DND-41 (cell line): ENCODE results near the gene LRRN4.

Source experiments
- ATAC-seq: fragments of 200-7000 bp; cut with Tn5 transposase; 3 replicates; pipeline ENCODE4 v1.9.1; 2021; ENCODE audit warnings: low read depth; ENCODE audit not compliant: insufficient read depth
- DNase-seq: peaks from one replicate; pipeline ENCODE4 v3.0.0-alpha.2; 2020
- H2AFZ ChIP-seq: 2 replicates; pipeline ENCODE4 v1.6.0; 2012; ENCODE audit warnings: low read depth, low read length
- H3K27ac ChIP-seq: 2 replicates; pipeline ENCODE4 v1.5.1; 2012; ENCODE audit warnings: low read length, inconsistent platforms
- H3K27me3 ChIP-seq: fragments of 200-600 bp; sonication (generic); 2 replicates; pipeline ENCODE4 v1.6.0; 2012; ENCODE audit warnings: low read length, mild to moderate bottlenecking, inconsistent platforms; ENCODE audit not compliant: insufficient read depth, poor library complexity
- H3K36me3 ChIP-seq: 2 replicates; pipeline ENCODE4 v1.5.1; 2012; ENCODE audit warnings: low read length, inconsistent platforms; ENCODE audit not compliant: insufficient read depth
- H3K4me1 ChIP-seq: 2 replicates; pipeline ENCODE4 v1.5.1; 2012; ENCODE audit warnings: mild to moderate bottlenecking, low read length; ENCODE audit not compliant: insufficient read depth
- H3K4me2 ChIP-seq: 2 replicates; pipeline ENCODE4 v1.6.0; 2012; ENCODE audit warnings: mild to moderate bottlenecking, moderate library complexity, low read length, inconsistent platforms; ENCODE audit not compliant: insufficient read depth
- H3K4me3 ChIP-seq, 2 experiments: fragments of 200-600 bp in 1 of 2; shearing (Covaris generic) in 1 of 2; 2 replicates each; pipeline ENCODE4 v1.5.1; 2012 to 2016; ENCODE audit warnings: inconsistent platforms in 2 of 2, low read length in 2 of 2, mild to moderate bottlenecking in 2 of 2, low read depth in 1 of 2, moderate library complexity in 1 of 2
- H3K79me2 ChIP-seq: 2 replicates; pipeline ENCODE4 v1.6.0; 2012; ENCODE audit warnings: low read length, inconsistent platforms; ENCODE audit not compliant: insufficient read depth
- H3K9ac ChIP-seq: 2 replicates; pipeline ENCODE4 v1.6.0; 2012; ENCODE audit warnings: low read depth, mild to moderate bottlenecking, inconsistent platforms, low read length, moderate library complexity
- H3K9me3 ChIP-seq: 2 replicates; pipeline ENCODE4 v1.5.1; 2012; ENCODE audit warnings: low read length, moderate library complexity, mild to moderate bottlenecking, inconsistent platforms; ENCODE audit not compliant: insufficient read depth, severe bottlenecking
- H4K20me1 ChIP-seq: 2 replicates; pipeline ENCODE4 v1.6.0; 2012; ENCODE audit warnings: low read length; ENCODE audit not compliant: insufficient read depth
- EZH2 ChIP-seq: IDR thresholded peaks from 3 replicates; pipeline ENCODE4 v1.6.1; 2012; ENCODE audit warnings: borderline replicate concordance, low read depth, mild to moderate bottlenecking, moderate library complexity, low read length, inconsistent platforms; ENCODE audit not compliant: severe bottlenecking
- TF ChIP-seq, protein P1 (sequence below): IDR thresholded peaks from 2 replicates; pipeline ENCODE4 v1.5.1; 2012; ENCODE audit warnings: borderline replicate concordance, low read length, moderate library complexity, mild to moderate bottlenecking; ENCODE audit not compliant: poor library complexity, severe bottlenecking; ENCODE audit errors: extremely low read depth

The LRRN4 gene

DNA sequence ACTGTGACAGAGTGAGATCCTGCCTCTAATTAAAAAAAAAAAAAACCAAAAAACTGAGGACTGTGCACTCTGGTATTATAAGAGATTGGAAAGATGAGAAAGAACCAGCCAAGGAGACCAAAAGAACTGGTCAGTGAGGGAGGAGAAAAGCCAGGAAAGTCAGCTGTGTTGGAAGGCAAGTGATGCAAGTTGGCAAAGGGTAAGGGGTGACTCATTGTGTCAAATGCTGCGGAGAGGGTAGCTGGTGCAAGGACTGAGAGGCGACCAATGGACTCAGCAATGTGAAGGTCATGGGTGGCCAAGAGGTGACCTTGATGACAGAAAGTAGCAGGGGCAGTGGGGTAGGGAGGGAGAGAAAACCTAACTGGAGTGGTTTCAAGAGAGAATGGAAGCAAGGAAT lies 27.4 kb upstream of the LRRN4 start:
- no peak overlapping the region for H2AFZ ChIP-seq
- no peaks in the 10 kb centered on the region for H3K9me3 ChIP-seq
- peaks cover 2% of the 10 kb centered on the region; the same call in 1 of the 2 replicates for H4K20me1 ChIP-seq
- H3K9ac ChIP-seq, result no peak overlapping the region
- no peak overlapping the region for H3K4me3 ChIP-seq
- DNase-seq (no peak), ATAC-seq (no peak)
- no peak overlapping the region for H3K27ac ChIP-seq
- TF ChIP-seq, protein P1, sequence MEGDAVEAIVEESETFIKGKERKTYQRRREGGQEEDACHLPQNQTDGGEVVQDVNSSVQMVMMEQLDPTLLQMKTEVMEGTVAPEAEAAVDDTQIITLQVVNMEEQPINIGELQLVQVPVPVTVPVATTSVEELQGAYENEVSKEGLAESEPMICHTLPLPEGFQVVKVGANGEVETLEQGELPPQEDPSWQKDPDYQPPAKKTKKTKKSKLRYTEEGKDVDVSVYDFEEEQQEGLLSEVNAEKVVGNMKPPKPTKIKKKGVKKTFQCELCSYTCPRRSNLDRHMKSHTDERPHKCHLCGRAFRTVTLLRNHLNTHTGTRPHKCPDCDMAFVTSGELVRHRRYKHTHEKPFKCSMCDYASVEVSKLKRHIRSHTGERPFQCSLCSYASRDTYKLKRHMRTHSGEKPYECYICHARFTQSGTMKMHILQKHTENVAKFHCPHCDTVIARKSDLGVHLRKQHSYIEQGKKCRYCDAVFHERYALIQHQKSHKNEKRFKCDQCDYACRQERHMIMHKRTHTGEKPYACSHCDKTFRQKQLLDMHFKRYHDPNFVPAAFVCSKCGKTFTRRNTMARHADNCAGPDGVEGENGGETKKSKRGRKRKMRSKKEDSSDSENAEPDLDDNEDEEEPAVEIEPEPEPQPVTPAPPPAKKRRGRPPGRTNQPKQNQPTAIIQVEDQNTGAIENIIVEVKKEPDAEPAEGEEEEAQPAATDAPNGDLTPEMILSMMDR, result no peak
- TF ChIP-seq EZH2, result no peak
- no peak overlapping the region for H3K4me2 ChIP-seq
- no peaks in the 10 kb centered on the region for H3K36me3 ChIP-seq
- no peaks in the 10 kb centered on the region for H3K79me2 ChIP-seq
- peaks cover 13% of the 10 kb centered on the region for H3K27me3 ChIP-seq
- no peaks in the 10 kb centered on the region for H3K4me1 ChIP-seq

DNA sequence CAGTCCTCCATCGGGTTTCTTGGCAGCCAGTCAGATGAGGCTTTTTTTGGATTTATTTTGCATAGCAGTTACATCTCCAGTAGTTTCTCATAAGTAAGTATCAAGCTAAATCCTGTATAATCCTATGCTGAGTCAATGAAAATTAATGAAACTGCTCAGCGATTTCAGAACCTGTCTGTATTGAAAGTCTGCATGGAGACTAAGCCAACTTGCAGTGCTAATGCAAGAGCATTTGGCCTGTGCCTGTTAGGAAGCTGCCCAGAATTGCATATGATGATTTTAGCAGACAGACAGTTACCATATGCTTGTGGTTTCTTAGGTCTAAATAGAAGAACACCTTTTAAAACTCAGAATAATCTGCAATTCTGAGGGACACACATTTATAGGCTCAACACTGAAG lies 25.2 kb upstream of the LRRN4 start:
- TF ChIP-seq EZH2, result no peak
- TF ChIP-seq, protein P1, result no peak
- DNase-seq (no peak), ATAC-seq (no peak)
- Histone ChIP-seq H3K27me3 (peaks cover 10% of the 10 kb centered on the region), H3K9ac (no peak overlapping the region), H3K79me2 (no peaks in the 10 kb centered on the region), H3K36me3 (no peaks in the 10 kb centered on the region), H3K4me3 (no peak overlapping the region), H4K20me1 (peaks cover 2% of the 10 kb centered on the region; the same call in 1 of the 2 replicates), H2AFZ (no peak overlapping the region), H3K27ac (no peak overlapping the region), H3K9me3 (no peaks in the 10 kb centered on the region), H3K4me2 (no peak overlapping the region), H3K4me1 (no peaks in the 10 kb centered on the region)

GRCh38 chr20:6075428-6076219 lies 21.8 kb upstream of the LRRN4 start:
- Histone ChIP-seq H3K4me2 (no peak overlapping the region), H3K4me1 (no peaks in the 10 kb centered on the region), H3K27ac (no peak overlapping the region), H3K9ac (no peak overlapping the region), H3K36me3 (no peaks in the 10 kb centered on the region), H3K9me3 (no peaks in the 10 kb centered on the region), H3K79me2 (no peaks in the 10 kb centered on the region), H3K4me3 (no peak overlapping the region), H3K27me3 (peaks cover 3% of the 10 kb centered on the region), H2AFZ (no peak overlapping the region), H4K20me1 (no peaks in the 10 kb centered on the region)
- ATAC-seq, result no peak
- no peak for TF ChIP-seq EZH2
- TF ChIP-seq, protein P1, result no peak
- no peak for DNase-seq
